Measurements from ENCODE around the gene FHIP1B.

The FHIP1B gene

DNA sequence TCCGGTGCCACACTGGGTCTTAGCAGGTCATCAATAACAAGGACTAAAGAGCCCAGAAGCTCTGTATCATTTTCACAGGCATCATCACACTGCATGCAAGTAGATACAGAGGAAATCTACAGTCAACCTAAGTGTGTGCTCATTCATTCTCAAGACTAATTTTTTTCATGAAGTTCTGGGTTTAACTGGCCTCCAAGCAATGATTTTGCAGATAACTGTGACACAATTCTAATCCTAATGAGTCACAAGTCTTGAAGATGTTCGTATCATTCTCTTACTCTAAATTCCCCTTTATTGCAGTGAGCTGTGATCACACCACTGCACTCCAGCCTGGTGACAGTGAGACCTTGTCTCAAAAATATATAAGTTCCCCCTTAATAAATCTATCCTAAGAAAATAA is 33.0 kb downstream of the FHIP1B start:
- no peak for DNase-seq (ENCODE audit: low read depth, low spot score)

- no peak for DNase-seq (ENCODE audit: low read depth, low spot score)
Measured at GRCh38 chr11:6200975-6201374, 33.5 kb downstream of the FHIP1B start.

- no peak for DNase-seq (ENCODE audit: low read depth, low spot score)
Measured at GRCh38 chr11:6199174-6199810, 35.1 kb downstream of the FHIP1B start, which contains the start of gene OR52W1. Gene OR52W1, plus strand, starts transcription at chr11:6199224. Its CDS starts 0 bp downstream, at chr11:6199224.

GRCh38 chr11:6197466-6198200 is 36.8 kb downstream of the FHIP1B start:
- DNase-seq (ENCODE audit: low read depth, low spot score) = no peak

DNA sequence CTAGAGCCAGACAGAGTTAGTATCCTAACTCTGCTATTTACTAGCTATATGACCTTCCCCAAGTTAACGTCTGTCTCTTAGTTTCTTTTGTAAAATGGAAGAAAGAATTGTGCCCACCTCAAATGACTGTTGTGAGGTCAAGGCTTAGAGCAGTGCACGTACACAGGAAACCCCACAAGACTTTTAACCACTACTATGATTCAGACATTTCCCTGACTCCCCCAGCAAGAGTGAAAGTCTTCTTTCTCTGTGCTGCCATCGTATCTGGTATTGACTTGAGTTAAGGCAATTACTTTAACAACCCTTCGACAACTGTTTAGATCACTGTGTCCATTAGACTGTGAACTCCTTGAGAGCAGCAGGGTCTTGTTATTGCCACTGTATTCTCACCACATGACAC is 38.0 kb downstream of the FHIP1B start:
- DNase-seq (ENCODE audit: low read depth, low spot score) = no peak

- no peak for DNase-seq (ENCODE audit: low read depth, low spot score)
Measured at GRCh38 chr11:6194065-6194581, 40.3 kb downstream of the FHIP1B start.

- no peak for DNase-seq (ENCODE audit: low read depth, low spot score)
Measured at GRCh38 chr11:6191742-6192141, 42.7 kb downstream of the FHIP1B start.

DNA sequence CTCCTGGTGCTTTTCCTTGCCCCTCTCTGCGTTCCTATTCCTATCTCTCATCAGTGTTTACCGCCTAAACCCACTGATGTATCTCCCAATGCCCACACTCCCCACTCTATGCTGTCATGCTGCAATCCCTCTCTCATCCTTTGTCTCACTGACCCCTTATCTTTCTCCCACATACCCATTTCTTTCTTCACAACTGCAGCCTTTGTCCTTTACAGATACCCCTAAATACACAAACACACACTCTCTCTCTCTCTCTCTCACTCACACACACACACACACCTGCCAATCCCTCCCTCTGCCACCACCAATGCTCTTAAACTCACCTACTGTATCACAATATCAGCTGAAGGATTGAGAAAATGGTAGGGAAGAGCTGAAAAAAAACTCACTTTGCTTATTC is 59.0 kb downstream of the FHIP1B start:
- no peak for DNase-seq (ENCODE audit: low read depth, low spot score)

DNA sequence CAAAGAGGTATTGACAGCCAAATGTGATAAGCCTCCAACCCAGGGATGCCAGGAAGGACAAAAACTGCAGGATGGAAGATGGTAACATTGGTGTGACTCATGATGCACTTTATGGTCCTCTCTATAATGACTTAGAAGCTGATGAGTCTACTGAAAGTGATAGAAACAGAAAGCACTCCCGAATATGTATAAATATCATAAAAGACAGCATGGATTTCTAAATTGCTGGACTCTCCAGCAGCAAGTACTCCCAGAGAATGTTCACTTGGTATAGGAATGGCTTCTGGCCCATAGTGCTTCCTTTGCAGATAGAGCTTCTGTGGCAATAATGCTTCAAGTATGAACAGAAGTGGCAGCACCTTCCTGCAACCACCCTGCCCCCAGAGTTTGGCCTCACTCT is 64.2 kb downstream of the FHIP1B start, which contains the start of gene OR52B2:
OR52B2 (minus strand) TSS at position 101 of the 400 bp plus-strand sequence; CDS start at position 101, 0 bp downstream.
- DNase-seq (ENCODE audit: low read depth, low spot score) = no peak
